Colonic mucosa (tissue), 4 donors: Measurements from ENCODE around the gene RPUSD4. TPM values are rescaled to one million over a fixed set of nuclear protein-coding genes. Genes with fewer than 3 reads are reported as not detected.

Experiments used
- DNase-seq: peaks from one replicate; pipeline ENCODE4 v3.0.0-alpha.2; 2020
- H3K27ac ChIP-seq: fragments of 200-600 bp; one replicate; pipeline ENCODE4 v1.8.0; 2021
- H3K27me3 ChIP-seq: fragments of 200-600 bp; one replicate; pipeline ENCODE4 v1.8.0; 2021
- H3K36me3 ChIP-seq: fragments of 200-600 bp; one replicate; pipeline ENCODE4 v1.8.0; 2021
- H3K4me1 ChIP-seq: fragments of 200-600 bp; one replicate; pipeline ENCODE4 v1.8.0; 2021; ENCODE audit warnings: mild to moderate bottlenecking
- H3K4me3 ChIP-seq: fragments of 200-600 bp; one replicate; pipeline ENCODE4 v1.8.0; 2021
- H3K9ac ChIP-seq, 2 donors: one replicate each; pipeline ENCODE4 v1.7.0; 2013; ENCODE audit warnings: control low read depth in 2 of 2, low read depth in 2 of 2, low read length in 2 of 2
- H3K9me3 ChIP-seq: fragments of 200-600 bp; one replicate; pipeline ENCODE4 v1.8.0; 2021
- CTCF ChIP-seq: fragments of 200-600 bp; IDR thresholded peaks from one replicate; pipeline ENCODE4 v1.8.0; 2022; ENCODE audit warnings: antibody characterized with exemption, mild to moderate bottlenecking
- intact Hi-C: fragments of 100-400 bp; cut with DNase I; formaldehyde crosslinking; loops from one replicate; pipeline ENCODE4 v1.14.1; 2022
- total RNA-seq, 2 donors: library from RNA; stranded (reverse); fragmentation: NEBNext Ultra II Directional in 1 of 2; extraction: Animal tissue kit (Norgen Biotek cat#: 25700) in 1 of 2; gene quantifications; one replicate each; pipeline ENCODE4 v1.2.1, GENCODE V29; 2021
- donor health status: healthy.
- donor health status: DM: no; HTN: no; CAD: no.
- donor health status: DM: no; HTN: no; CAD: no.

RPUSD4 gene
- total RNA-seq, 2 donors from 2014 or later = 14.4 to 25.1 TPM

GRCh38 chr11:126164781-126165180 lies 46.7 kb downstream of the RPUSD4 start:
- intact Hi-C loops = no loop called here
- Histone ChIP-seq H3K27me3 (no peaks in the 10 kb centered on the region), H3K4me1 (no peaks in the 10 kb centered on the region), H3K36me3 (no peaks in the 10 kb centered on the region), H3K9me3 (no peaks in the 10 kb centered on the region), H3K4me3 (no peak overlapping the region), H3K9ac (no peak overlapping the region), H3K27ac (no peak overlapping the region)
- DNase-seq = no peak
- no peak for TF ChIP-seq CTCF

- no peak for TF ChIP-seq CTCF
- Histone ChIP-seq H3K36me3 (no peaks in the 10 kb centered on the region), H3K4me1 (no peaks in the 10 kb centered on the region), H3K9me3 (no peaks in the 10 kb centered on the region), H3K27ac (no peak overlapping the region), H3K9ac (no peak overlapping the region), H3K4me3 (no peak overlapping the region), H3K27me3 (no peaks in the 10 kb centered on the region)
- intact Hi-C loops = no loop called here
- DNase-seq = no peak
Measured at GRCh38 chr11:126163779-126164178, 47.7 kb downstream of the RPUSD4 start.

GRCh38 chr11:126163074-126163700 lies 48.3 kb downstream of the RPUSD4 start:
- Histone ChIP-seq H3K27me3 (no peaks in the 10 kb centered on the region), H3K9me3 (no peaks in the 10 kb centered on the region), H3K9ac (no peak overlapping the region), H3K4me3 (no peak overlapping the region), H3K36me3 (no peaks in the 10 kb centered on the region), H3K27ac (no peak overlapping the region), H3K4me1 (no peaks in the 10 kb centered on the region)
- TF ChIP-seq CTCF = no peak
- DNase-seq = no peak
- intact Hi-C loops = no loop called here

- DNase-seq = no peak
- intact Hi-C loops = no loop called here
- Histone ChIP-seq H3K4me1 (no peaks in the 10 kb centered on the region), H3K36me3 (no peaks in the 10 kb centered on the region), H3K9me3 (no peaks in the 10 kb centered on the region), H3K9ac (no peak overlapping the region), H3K27ac (no peak overlapping the region), H3K4me3 (no peak overlapping the region), H3K27me3 (no peaks in the 10 kb centered on the region)
- TF ChIP-seq CTCF = no peak
Measured at GRCh38 chr11:126162306-126163030, 49.0 kb downstream of the RPUSD4 start.

- Histone ChIP-seq H3K9me3 (no peaks in the 10 kb centered on the region), H3K27ac (no peak overlapping the region), H3K27me3 (no peaks in the 10 kb centered on the region), H3K9ac (no peak overlapping the region), H3K36me3 (no peaks in the 10 kb centered on the region), H3K4me1 (no peaks in the 10 kb centered on the region), H3K4me3 (no peak overlapping the region)
- intact Hi-C loops = no loop called here
- DNase-seq = no peak
- TF ChIP-seq CTCF = no peak
Measured at GRCh38 chr11:126161023-126161391, 50.4 kb downstream of the RPUSD4 start.
